ENCODE data around the gene HDAC7.

- no peak for TF ChIP-seq POLR2AphosphoS5 (IDR thresholded peaks at IDR 0.05)
- no peak for TF ChIP-seq CTCF (IDR thresholded peaks at IDR 0.05)
- TF ChIP-seq POLR2A (IDR thresholded peaks at IDR 0.05) = no peak
These were observed 78.9 kb downstream of the HDAC7 start for GRCh38 chr12:47740606-47741339.

Data from prostate gland (tissue), 2 donors.